Activated CD8-positive, alpha-beta memory T cell treated with anti-CD3 and anti-CD28 coated beads for 4 hours (primary cell): ENCODE data around the gene INHBB.

Experiments used
- DNase-seq, 2 donors: peaks; one replicate each; pipeline ENCODE4 v3.0.0-alpha.2; 2020; ENCODE audit warnings: low read depth in 2 of 2

The INHBB gene

GRCh38 chr2:120396861-120397811 is 51.2 kb downstream of the INHBB start:
- DNase-seq: no peak

- DNase-seq: no peak
These were observed 52.4 kb downstream of the INHBB start for GRCh38 chr2:120398051-120398995.

GRCh38 chr2:120398996-120399888 is 53.3 kb downstream of the INHBB start:
- DNase-seq: no peak

GRCh38 chr2:120399889-120400240 is 53.9 kb downstream of the INHBB start:
- DNase-seq: no peak

GRCh38 chr2:120400551-120400950 is 54.6 kb downstream of the INHBB start:
- no peak for DNase-seq
